Activated CD4-positive, alpha-beta memory T cell treated with anti-CD3 and anti-CD28 coated beads for 36 hours (primary cell): ENCODE measurements around the gene ENSA. TPM values are rescaled to one million over a fixed set of nuclear protein-coding genes. Genes with fewer than 3 reads are reported as not detected.
"Not testable (repeated sequence)": the region's sequence is repeated elsewhere in the genome, so short reads cannot be mapped to it uniquely, and the experiment has no call there.

Source experiments
- CTCF ChIA-PET: fragments of 350-600 bp; sonication (Branson Sonifier 250); formaldehyde crosslinking; loops from one replicate; lab custom pipeline; 2021; ENCODE audit warnings: antibody characterized with exemption, inconsistent platforms; lab: Charles Lee
- POLR2A ChIA-PET: fragments of 350-600 bp; sonication (Branson Sonifier 250); formaldehyde crosslinking; loops from one replicate; lab custom pipeline; 2021; ENCODE audit warnings: antibody characterized with exemption; lab: Charles Lee
- DNase-seq: peaks from one replicate; pipeline ENCODE4 v3.0.0-alpha.2; 2020
- H3K27ac Mint-ChIP-seq: one replicate; pipeline ENCODE4 v1.8.0; 2021; ENCODE audit warnings: mixed read lengths
- H3K27me3 Mint-ChIP-seq: one replicate; pipeline ENCODE4 v1.8.0; 2021; ENCODE audit warnings: mixed read lengths
- H3K36me3 Mint-ChIP-seq: one replicate; pipeline ENCODE4 v1.8.0; 2021; ENCODE audit warnings: mixed read lengths
- H3K4me1 Mint-ChIP-seq: one replicate; pipeline ENCODE4 v1.8.0; 2021; ENCODE audit warnings: low read depth, mixed read lengths
- H3K4me3 Mint-ChIP-seq: one replicate; pipeline ENCODE4 v1.8.0; 2021; ENCODE audit warnings: mild to moderate bottlenecking, mixed read lengths
- H3K9me3 Mint-ChIP-seq: one replicate; pipeline ENCODE4 v1.8.0; 2021; ENCODE audit warnings: mixed read lengths
- intact Hi-C: fragments of 100-400 bp; cut with micrococcal nuclease; formaldehyde crosslinking; loops from one replicate; pipeline ENCODE4 v1.15.1; 2023
- total RNA-seq, 2 experiments: library from RNA; stranded (reverse); gene quantifications; one replicate each; pipeline ENCODE4 v1.2.3, GENCODE V29; 2021

ENSA gene, protein sequence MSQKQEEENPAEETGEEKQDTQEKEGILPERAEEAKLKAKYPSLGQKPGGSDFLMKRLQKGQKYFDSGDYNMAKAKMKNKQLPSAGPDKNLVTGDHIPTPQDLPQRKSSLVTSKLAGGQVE
- total RNA-seq, result 100 to 1,000 TPM; 212 to 219 TPM

GRCh38 chr1:150629115-150629928 is at the start of gene ENSA:
Gene ENSA (minus strand): TSS chr1:150629612. CDS start chr1:150629470, 142 bp downstream.
- Mint-ChIP-seq H3K27me3 (no peaks in the 10 kb centered on the region), H3K4me1 (peaks cover 41% of the 10 kb centered on the region), H3K4me3 (no peak within 1 kb of the TSS), H3K36me3 (peaks cover 28% of the 10 kb centered on the region), H3K9me3 (no peaks in the 10 kb centered on the region), H3K27ac (no peak within 1 kb of the TSS)
- peak; percentile 97 for DNase-seq
- intact Hi-C loops, result loop anchor here (1.0 to 5.0 kb wide), 9 partner anchors 18 to 378 kb away; partner anchors contain the start of genes CTSS, GOLPH3L, MCL1 and MINDY1
- CTCF ChIA-PET, result interaction anchor here (0.9 to 12.1 kb wide), 8 partner anchors 8 to 349 kb away, joined by 3 to 243 read pairs (median 4); partner anchors contain the start of gene MCL1
- POLR2A ChIA-PET, result interaction anchor here (0.5 to 7.8 kb wide), 17 partner anchors 8 to 745 kb away, joined by 3 to 85 read pairs (median 4); partner anchors contain the start of genes CTSS, GOLPH3L and MCL1

- DNase-seq, result no peak
- CTCF ChIA-PET, result interaction anchor here (1.4 kb wide), 1 partner anchor 118 kb away, joined by 3 read pairs; no protein-coding TSS in a partner anchor
- Mint-ChIP-seq H3K9me3 (no peaks in the 10 kb centered on the region), H3K4me1 (peaks cover 12% of the 10 kb centered on the region), H3K27me3 (no peaks in the 10 kb centered on the region), H3K36me3 (peaks cover 8% of the 10 kb centered on the region), H3K27ac (no peak overlapping the region), H3K4me3 (no peak overlapping the region)
- POLR2A ChIA-PET, result no interaction called here
- intact Hi-C loops, result no loop called here
Observed at GRCh38 chr1:150678988-150679387, 49.6 kb upstream of the ENSA start.

DNA sequence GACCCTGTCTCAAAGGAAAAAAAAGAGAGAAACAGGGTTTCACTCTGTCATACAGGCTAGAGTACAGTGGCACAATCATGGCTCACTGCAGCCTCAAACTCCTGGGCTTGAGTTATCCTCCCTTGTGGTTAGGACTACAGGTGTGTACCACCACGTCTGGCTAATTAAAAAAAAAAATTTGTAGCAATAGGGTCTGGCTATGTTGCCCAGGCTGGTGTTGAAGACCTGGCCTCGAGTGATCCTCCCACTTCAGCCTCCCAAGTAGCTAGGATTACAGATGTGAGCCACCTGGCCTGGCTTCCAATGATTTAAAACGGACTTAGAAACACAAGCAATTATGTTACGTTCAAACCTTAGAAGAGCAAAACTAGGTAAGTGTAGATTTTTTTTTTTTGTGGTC is 45.5 kb upstream of the ENSA start:
- no peak for DNase-seq
- ChIA-PET POLR2A (no interaction called here), CTCF (no interaction called here)
- intact Hi-C loops, result no loop called here
- peaks cover 1% of the 10 kb centered on the region for H3K36me3 Mint-ChIP-seq
- H3K9me3 Mint-ChIP-seq, result no peaks in the 10 kb centered on the region
- H3K4me3 Mint-ChIP-seq, result no peak overlapping the region
- H3K27me3 Mint-ChIP-seq, result no peaks in the 10 kb centered on the region
- no peak overlapping the region for H3K27ac Mint-ChIP-seq
- peaks cover 5% of the 10 kb centered on the region for H3K4me1 Mint-ChIP-seq

- Mint-ChIP-seq H3K4me1 (peaks cover 2% of the 10 kb centered on the region), H3K4me3 (no peak overlapping the region), H3K27ac (no peak overlapping the region), H3K36me3 (peaks cover 14% of the 10 kb centered on the region), H3K9me3 (no peaks in the 10 kb centered on the region), H3K27me3 (no peaks in the 10 kb centered on the region)
- POLR2A ChIA-PET, result interaction anchor here (1.0 kb wide), 1 partner anchor 34 kb away, joined by 3 read pairs; the partner anchor contains the start of gene ENSA
- DNase-seq, result no peak
- CTCF ChIA-PET, result interaction anchor here (0.7 kb wide), 1 partner anchor 362 kb away, joined by 3 read pairs; no protein-coding TSS in a partner anchor
- intact Hi-C loops, result no loop called here
Observed at GRCh38 chr1:150663321-150663720, 33.9 kb upstream of the ENSA start.

DNA sequence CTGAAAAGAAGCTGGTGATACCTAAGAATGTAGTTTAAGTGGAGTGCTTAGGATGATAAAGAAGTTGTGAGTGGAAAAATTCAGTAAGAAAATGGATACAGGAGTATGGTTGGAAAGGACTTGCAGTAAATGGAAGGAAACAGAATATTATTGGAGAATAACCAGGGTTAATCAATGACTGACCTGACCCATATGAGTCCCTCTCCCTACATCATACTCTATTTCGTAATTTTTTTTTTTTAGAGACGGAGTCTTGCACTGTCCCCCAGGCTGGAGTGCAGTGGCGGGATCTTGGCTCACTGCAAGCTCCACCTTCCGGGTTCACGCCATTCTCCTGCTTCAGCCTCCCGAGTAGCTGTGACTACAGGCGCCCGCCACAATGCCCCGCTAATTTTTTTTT is 33.4 kb upstream of the ENSA start:
- ChIA-PET POLR2A (interaction anchor here (1.0 kb wide), 1 partner anchor 33 kb away, joined by 3 read pairs; the partner anchor contains the start of gene ENSA), CTCF (no interaction called here)
- H3K27me3 Mint-ChIP-seq, result no peaks in the 10 kb centered on the region
- peaks cover 2% of the 10 kb centered on the region for H3K4me1 Mint-ChIP-seq
- H3K4me3 Mint-ChIP-seq, result no peak overlapping the region
- H3K36me3 Mint-ChIP-seq, result peaks cover 15% of the 10 kb centered on the region
- intact Hi-C loops, result no loop called here
- no peak overlapping the region for H3K27ac Mint-ChIP-seq
- no peaks in the 10 kb centered on the region for H3K9me3 Mint-ChIP-seq
- no peak for DNase-seq

DNA sequence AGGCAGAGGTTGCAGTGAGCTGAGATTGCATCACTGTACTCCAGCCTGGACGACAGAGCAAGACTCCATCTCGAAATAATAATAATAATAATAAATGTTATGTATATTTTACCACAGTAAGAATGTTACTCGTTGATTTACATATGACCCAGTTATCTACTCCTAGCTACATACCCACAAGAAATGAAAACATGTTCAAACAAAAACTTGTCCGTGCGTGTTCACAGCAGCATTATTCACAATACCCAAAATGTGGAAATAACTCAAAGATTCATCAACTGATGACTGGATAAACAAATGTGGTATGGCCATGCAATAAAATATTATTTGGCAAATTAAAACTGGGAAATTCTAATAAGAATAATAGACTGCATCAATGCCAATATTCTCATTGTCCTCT is 31.7 kb upstream of the ENSA start:
- H3K4me3 Mint-ChIP-seq, result no peak overlapping the region
- ChIA-PET POLR2A (no interaction called here), CTCF (no interaction called here)
- H3K36me3 Mint-ChIP-seq, result peaks cover 15% of the 10 kb centered on the region
- H3K9me3 Mint-ChIP-seq, result no peaks in the 10 kb centered on the region
- DNase-seq, result no peak
- no peaks in the 10 kb centered on the region for H3K27me3 Mint-ChIP-seq
- H3K27ac Mint-ChIP-seq, result no peak overlapping the region
- intact Hi-C loops, result no loop called here
- H3K4me1 Mint-ChIP-seq, result peaks cover 2% of the 10 kb centered on the region

GRCh38 chr1:150660584-150660983 is 31.2 kb upstream of the ENSA start:
- H3K4me1 Mint-ChIP-seq, result peaks cover 2% of the 10 kb centered on the region
- ChIA-PET POLR2A (no interaction called here), CTCF (no interaction called here)
- no peaks in the 10 kb centered on the region for H3K9me3 Mint-ChIP-seq
- H3K27me3 Mint-ChIP-seq, result no peaks in the 10 kb centered on the region
- H3K4me3 Mint-ChIP-seq, result no peak overlapping the region
- no peak for DNase-seq
- H3K27ac Mint-ChIP-seq, result no peak overlapping the region
- peaks cover 15% of the 10 kb centered on the region for H3K36me3 Mint-ChIP-seq
- intact Hi-C loops, result no loop called here

- intact Hi-C loops, H3K27me3 Mint-ChIP-seq, DNase-seq, POLR2A ChIA-PET, H3K9me3 Mint-ChIP-seq, H3K4me3 Mint-ChIP-seq, H3K27ac Mint-ChIP-seq, H3K4me1 Mint-ChIP-seq, CTCF ChIA-PET: not testable (repeated sequence)
- H3K36me3 Mint-ChIP-seq, result peaks cover 13% of the 10 kb centered on the region
Observed at GRCh38 chr1:150657064-150657463, 27.7 kb upstream of the ENSA start.

- POLR2A ChIA-PET, intact Hi-C loops, H3K4me1 Mint-ChIP-seq, H3K27me3 Mint-ChIP-seq, H3K36me3 Mint-ChIP-seq, H3K9me3 Mint-ChIP-seq, H3K4me3 Mint-ChIP-seq, CTCF ChIA-PET, DNase-seq, H3K27ac Mint-ChIP-seq: not testable (repeated sequence)
Observed at GRCh38 chr1:150654635-150655034, 25.2 kb upstream of the ENSA start.

- POLR2A ChIA-PET, result no interaction called here
- Mint-ChIP-seq H3K27ac (no peak overlapping the region), H3K36me3 (peaks cover 17% of the 10 kb centered on the region), H3K4me3 (no peak overlapping the region), H3K27me3 (no peaks in the 10 kb centered on the region), H3K4me1 (peaks cover 3% of the 10 kb centered on the region), H3K9me3 (no peaks in the 10 kb centered on the region)
- CTCF ChIA-PET, result interaction anchor here (1.1 kb wide), 1 partner anchor 22 kb away, joined by 4 read pairs; no protein-coding TSS in a partner anchor
- DNase-seq, result no peak
- intact Hi-C loops, result no loop called here
Observed at GRCh38 chr1:150650193-150650592, 20.8 kb upstream of the ENSA start.

DNA sequence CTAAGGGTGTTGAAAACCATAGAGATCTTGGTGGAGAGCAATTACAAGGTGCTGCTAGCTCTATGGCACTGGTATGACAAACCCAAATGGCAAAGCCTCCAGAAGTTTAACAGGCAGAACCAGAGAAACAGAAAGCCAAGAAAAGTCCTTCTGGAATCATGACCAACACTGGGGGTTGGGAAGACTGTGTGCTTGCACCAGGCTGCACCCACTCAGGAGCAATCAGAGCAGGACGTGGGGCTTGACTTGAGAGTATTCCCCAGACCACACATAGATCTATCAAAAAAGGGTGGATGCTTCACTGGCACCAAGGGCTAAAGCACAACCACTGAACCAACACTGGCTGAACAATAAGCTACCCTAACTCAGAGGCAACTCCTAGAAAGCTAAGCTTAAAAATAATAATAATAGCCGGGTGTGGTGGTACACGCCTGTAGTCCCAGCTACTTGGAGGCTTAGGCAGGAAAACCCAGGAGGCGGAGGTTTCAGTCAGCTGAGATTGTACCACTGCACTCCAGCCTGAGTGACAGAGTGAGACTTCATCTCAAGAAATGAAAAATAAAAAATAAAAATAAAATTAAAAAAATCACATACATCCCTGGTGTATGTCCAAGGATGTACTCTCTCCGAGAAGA is 20.1 kb upstream of the ENSA start:
- H3K27ac Mint-ChIP-seq, result no peak overlapping the region
- no peak for DNase-seq
- no peak overlapping the region for H3K4me3 Mint-ChIP-seq
- ChIA-PET CTCF (interaction anchor here (1.1 kb wide), 1 partner anchor 23 kb away, joined by 4 read pairs; no protein-coding TSS in a partner anchor), POLR2A (no interaction called here)
- no peaks in the 10 kb centered on the region for H3K9me3 Mint-ChIP-seq
- intact Hi-C loops, result no loop called here
- H3K4me1 Mint-ChIP-seq, result peaks cover 3% of the 10 kb centered on the region
- H3K36me3 Mint-ChIP-seq, result peaks cover 17% of the 10 kb centered on the region
- no peaks in the 10 kb centered on the region for H3K27me3 Mint-ChIP-seq

DNA sequence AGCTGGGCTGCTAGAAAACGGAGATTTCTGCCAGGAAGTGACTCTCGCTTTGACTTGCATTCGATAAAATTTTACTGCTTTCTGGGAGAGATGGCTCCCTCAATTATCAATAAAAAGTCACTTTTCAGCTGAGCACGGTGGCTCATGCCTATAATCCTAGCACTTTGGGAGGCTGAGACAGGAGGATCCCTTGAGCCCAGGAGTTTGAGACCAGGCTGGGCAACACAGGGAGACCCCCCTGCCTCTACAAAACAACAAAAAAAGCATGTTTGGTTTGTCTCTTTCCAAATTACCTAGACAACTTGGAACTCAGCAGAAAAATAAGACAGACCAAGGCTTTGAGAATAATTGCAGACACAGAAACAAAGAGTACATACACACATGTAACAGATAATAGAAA is 12.9 kb upstream of the ENSA start:
- H3K27ac Mint-ChIP-seq, result no peak overlapping the region
- intact Hi-C loops, result no loop called here
- H3K4me1 Mint-ChIP-seq, result no peaks in the 10 kb centered on the region
- ChIA-PET CTCF (no interaction called here), POLR2A (no interaction called here)
- peaks cover 4% of the 10 kb centered on the region for H3K36me3 Mint-ChIP-seq
- H3K9me3 Mint-ChIP-seq, result no peaks in the 10 kb centered on the region
- no peak overlapping the region for H3K4me3 Mint-ChIP-seq
- no peak for DNase-seq
- H3K27me3 Mint-ChIP-seq, result no peaks in the 10 kb centered on the region
